GM19099 (cell line): Measurements from ENCODE around the gene RAD9A.

Experiments
- POLR2A ChIP-seq: IDR thresholded peaks from 3 replicates; pipeline ENCODE4 v1.6.1; 2011; ENCODE audit warnings: low read depth; ENCODE audit not compliant: insufficient read length; ENCODE audit errors: extremely low read depth

RAD9A gene

DNA sequence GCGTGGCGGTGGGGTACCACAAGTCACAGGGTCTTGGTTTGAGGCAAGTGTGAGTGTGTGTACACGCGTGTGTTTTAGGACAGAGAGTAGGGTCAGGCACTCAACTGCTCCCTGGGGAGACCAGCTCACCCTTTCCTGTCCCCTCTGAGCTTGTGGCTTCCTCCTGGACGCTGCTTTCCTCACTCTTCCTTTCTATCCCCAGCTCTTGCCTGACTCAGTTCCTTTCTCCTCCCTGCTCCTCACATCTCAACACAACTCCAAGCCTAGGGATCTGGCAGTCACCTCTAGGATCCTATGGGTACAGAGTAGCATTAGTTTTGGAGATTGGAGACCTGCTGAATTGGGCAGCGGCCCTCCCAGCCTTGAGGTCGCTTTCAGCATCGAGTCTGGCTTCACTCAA, 22.5 kb upstream of the RAD9A start:
- no peak for TF ChIP-seq POLR2A

DNA sequence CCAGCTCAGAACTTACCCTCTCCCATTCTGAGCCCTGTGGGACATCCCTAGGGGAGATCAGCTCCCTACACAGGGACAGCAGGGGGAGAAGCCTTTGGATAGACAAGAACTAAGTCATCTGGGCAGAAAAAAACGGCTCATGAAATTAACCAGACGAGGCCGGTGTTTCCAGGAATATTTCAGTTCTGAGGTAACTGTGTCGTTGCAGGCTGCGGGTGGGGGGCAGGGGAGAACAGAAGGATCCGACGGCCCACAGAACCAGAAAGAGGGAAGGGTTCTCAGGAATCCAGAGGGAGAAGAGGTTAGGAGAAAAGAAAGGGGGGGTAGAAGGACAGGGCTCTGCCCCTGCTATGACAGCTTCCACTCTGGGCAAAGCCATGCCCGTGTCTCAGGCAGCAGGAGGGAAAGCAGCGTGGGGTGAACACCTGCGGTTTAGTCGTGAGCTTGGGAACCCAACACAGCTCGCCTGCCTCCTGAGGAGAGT, 21.9 kb upstream of the RAD9A start:
- TF ChIP-seq POLR2A, result no peak

DNA sequence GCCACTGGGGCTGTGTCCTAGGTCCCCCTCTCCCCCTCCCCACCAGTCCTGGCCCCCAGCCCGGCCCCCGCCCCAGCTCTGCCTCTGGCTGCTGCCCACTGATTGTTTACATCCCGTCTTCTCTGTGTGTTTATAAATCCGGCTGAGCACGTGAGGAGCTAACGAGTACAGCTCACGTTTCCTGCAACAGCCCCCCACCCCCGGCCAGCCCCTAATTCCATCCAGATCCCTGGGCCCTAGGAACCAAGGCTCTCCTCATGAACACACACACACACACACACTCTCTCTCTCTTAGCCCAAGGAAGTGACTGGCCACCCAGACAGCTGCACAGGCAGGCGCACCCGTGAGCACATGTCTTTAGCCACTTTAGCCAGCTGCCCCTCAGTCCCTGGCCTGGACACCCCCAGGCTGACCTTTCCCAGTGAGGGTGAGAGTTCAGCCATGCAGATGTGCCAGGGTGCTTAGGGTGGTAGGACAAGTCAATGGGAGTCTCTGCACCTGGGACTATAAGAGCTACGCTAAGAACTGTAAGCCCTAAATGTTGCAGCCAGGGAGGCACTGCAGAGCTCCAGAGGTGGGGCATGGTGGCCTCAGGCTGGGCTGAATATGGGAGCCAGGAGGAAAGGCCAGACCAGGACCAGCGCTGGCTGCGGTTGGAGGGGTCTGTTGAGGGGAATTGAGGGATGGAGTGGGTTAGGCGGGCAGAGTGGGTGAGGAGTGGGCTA, 21.3 kb upstream of the RAD9A start:
- no peak for TF ChIP-seq POLR2A

DNA sequence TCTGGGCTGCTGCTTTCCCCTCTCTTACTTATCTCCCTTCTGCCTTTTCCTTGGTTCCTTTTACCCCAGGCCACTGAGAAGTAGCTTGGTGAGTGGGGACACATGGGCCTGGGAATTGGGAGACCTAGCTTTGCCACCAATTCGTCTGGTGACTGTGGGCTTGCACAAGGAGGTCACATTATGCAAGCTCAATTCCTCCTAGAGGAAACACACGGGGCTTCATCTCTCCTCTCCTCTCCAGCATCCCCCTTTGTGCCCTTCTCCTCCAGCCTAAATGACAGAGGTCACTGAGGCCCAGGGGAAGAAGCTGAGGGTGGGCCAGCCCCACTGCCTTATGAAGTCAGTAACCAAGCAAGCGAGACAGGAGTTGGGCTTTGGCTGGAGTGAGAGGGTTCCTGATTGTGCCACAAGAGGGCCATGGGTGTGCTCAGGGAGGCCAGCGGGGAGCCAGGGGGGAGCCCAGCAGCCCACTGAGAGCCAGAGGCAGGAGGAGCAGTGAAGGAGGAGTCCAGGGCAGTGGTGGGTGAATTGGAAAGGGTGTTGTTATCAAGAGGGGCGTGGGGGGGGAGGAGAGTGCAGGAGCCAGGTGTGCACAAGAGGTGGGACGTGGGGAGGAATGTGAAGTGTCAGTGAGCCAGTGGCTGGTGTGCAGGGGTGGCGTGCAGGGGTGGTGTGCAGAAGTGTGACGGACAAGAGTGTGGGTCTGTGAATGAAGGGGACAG, 20.4 kb upstream of the RAD9A start:
- TF ChIP-seq POLR2A, result no peak

DNA sequence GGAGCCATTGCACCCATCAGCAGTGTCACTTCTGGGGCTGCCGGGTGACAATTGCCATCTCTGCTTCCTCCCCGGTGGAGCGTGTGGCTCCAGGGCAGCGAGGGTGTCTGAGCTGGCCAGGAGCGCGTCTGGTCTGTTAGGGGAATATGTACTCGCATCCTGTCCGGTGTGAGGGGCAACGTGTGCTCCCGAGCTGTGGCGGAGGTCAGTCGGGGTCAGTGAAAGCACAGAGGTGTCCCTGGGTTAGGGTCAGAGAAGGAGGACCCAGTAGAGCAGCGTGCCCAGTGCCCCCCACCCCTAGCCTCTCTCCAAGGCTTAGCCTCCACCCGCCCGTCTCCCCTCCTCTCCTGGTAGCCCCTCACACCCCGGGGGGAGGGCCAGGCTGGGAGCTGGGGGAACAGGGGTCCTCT, 19.9 kb upstream of the RAD9A start:
- TF ChIP-seq POLR2A, result no peak

DNA sequence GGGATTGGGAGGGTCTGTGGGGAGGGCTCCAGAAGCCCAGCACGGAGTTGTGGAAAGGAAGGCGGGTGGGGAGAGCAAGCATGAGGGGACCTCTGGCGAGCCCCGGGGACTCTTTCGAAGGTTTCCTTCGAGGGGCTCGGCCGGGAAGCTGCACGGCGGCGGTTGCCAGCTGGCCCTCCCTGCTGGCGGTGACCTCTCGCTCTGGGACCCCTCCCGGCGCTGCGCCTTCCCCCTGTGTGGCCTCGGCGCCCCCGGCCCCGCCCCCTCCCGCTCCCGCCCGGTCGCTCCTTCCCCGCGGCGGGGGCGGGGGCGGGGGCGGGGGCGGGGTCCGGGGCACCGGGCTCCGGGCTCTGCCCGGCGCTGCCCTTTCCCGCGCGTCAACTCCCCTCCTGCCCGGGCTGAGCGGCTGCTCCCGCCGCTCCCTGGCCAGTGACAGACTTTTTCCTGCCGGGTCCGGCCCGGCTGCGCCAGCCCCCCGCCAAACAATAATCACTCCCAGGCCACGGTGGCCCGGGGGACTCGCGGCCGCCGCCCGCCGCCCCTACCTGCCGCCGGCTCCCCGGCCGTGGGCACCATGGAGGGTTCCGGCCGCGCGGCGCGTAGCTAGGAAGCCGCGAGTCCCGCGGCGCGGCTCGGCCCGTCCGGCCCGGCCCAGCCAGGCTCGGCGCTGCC, 19.3 kb upstream of the RAD9A start:
- no peak for TF ChIP-seq POLR2A

DNA sequence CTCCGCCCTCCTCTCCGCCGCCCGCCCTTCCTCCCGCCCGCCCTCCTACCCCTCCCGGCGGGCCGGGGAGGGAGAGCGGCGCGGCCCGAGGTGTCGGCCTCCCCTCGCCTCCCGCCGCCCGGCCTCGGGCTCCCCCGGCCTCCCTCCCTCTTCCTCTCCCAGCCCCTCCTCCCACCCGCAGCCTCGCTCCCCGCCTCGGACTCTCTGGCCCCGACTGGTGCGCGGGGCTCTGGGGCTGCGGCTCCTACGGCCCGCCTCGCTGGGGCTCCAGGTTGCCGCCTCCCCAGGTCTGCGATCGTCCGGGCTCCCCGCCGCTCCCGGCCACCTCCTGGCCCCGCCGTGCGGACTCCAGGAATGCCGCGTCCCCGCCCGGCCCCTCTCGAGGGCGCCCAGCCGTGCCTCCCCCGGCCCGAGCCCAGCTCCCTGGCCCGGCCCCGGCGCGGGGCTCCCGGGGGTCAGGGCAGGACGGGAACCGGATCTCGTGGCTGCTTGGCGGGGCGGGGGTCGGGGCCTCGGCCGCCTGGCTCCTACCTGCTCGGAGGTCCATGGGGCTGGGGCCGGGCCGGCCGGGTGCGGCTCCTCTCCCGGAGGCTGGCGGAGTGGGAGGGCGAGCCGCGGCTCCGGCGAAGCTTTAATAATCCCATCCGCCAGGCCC, 18.7 kb upstream of the RAD9A start, which contains the start of gene CLCF1:
TSS of gene CLCF1 (minus strand) at position 606 of the 655 bp plus-strand sequence. CDS start at position 547, 59 bp downstream.
- TF ChIP-seq POLR2A, result peak; percentile 26

DNA sequence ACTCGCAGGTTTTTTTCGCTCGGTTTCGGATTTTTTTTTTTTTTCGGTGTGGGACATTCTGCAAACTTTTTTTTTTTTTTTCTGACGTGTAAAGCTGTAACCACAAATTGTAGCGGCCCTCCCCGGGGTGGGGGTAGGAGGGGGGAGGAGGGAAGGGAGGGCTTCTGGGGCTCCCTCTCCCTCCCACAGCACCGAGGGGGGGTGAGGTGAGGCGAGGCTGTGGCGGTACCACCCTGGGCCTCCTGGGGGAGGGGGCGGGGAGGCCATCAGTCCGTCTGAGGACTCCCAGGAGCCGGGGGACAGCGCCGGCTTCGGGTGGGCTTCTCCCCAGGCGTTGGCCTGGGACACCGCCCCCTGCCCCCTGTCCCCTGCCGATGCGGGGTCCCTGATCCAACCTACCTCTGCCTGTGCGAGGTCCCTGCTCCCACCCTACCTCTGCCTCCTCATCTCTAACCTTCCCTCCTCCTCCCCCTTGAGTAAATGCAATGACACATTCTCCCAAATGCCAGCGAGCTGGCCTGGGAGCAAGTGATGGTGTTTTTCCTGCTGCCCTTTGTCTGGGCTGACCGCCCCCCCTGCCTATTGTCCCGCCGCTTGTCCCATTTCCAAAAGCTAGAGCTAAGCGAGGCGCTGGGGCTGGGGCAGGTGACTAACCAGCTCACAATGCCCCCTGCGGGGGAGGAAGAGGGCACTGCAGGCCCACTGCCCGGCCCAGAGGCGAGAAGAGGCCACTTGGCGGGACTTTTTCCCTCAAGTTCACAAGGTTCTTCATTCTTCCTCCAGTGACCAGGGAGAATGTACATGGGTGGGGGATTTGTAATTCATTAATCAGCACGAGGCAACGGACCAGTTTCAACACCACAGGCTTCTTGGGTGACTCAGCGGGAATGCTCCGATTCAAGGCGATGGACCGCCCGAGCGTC, 17.9 kb upstream of the RAD9A start:
- TF ChIP-seq POLR2A, result no peak

DNA sequence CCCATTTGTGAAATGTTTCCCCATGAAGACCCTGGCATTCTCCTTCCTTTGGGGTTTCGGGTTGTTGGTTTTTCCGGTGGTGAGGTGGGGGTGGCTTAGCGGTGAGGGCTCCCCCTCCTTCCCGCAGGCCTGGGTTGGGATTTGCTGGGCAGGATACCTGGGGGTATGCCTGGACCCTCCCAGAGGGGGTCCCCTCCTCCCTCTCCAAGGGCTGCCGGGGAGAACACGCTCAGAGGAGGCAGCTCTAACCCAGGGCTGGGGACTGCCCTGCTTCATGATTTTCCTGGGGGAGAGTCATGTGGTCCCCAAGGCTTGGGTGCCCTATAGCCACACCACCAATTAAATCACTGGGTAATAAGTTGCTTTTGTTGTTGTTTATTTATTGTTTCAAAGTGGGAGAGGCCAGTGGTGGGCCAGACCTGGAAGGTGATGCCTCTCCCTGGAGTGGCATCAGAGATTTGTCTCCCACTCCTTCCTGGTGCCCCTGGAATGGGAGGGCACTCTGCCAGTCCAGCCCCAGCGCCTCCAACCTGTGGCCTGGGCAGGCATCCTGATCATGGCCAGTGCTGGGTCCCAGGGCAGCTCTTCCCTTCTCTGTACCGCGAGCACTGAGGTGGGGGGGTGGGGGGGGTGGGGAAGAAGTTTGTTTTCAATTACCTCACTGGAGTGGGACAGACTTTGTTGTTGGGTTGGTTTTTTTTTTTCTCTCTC, 17.1 kb upstream of the RAD9A start:
- no peak for TF ChIP-seq POLR2A

DNA sequence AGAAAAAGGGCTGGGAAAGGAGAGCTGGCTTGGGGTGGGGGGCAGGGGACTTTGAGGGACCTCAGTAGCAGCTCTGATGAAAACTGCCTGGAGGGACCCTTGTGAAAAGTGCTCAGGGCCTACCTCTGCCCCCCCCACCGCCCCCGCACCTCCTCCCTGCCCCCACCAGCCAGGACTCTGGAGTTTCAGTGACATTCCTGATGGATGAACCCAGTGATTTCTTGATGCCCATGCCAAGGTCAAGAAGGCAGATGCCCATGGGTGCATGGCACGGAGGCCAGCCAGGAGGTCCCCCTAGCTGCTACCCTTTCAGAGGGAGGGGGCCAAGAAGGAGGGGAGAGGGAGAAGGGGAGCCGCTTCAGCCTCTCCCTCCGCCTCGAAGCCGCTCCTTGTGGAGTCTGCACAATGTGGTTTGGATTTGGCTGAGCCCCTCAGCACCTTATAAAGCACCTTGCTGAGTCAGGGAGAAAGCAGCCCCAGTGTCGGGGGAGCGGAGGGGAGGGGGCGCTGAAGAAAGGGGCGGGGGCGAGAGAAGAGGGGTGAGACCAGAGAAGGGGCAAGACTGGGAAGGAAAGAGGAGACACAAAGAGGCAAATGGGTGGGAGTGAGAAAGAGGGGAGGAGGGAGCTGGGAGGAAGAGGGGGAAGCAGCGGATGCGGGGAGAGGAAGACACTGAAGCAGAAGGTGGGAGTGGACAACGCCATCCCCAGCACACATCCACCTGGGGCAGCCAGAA, 16.3 kb upstream of the RAD9A start:
- no peak for TF ChIP-seq POLR2A

DNA sequence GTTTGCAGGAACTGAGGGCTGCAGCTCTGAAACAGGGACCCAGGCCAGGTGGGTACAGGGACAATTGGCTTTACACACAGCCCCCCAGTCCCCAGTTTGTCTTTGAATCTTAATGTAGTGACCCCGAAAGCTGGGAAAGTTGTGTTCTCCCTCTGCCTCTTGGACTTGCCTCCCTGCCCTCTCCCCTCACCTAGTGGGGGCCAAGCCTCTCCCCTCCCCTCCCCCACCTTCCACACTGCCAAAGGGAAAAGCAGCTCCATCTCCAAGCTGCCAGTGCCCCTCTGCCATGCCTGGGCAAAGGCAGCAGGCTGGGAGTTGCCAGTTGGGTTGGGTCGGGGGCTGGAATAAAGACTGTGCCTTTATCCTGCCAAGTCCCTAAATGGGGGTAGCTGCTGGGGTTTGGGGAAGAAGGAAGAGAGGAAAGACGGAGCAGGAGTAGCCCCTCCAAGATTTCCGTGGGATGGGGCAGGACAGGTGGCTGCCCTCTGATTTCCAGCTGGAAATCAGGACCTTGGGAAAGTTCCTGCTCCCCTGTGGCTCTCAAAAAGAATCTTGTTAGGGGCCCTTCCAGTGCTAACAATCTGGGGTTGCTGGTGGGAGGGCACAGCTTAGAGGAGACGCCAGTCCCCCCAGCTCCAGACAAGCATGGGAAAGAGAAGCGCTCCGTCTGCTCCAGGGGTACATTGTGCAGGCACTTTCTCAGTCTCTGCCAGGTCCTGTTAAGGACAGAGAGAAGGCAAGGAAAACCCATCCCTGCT, 15.5 kb upstream of the RAD9A start:
- TF ChIP-seq POLR2A, result no peak
